Neuronal stem cell (in vitro differentiated cells): ENCODE data around the gene ZSWIM6.

Experiments used
- DNase-seq: peaks from one replicate; pipeline ENCODE4 v3.0.0-alpha.2; 2013; ENCODE audit warnings: low spot score
- H2AFZ ChIP-seq: one replicate; pipeline ENCODE4 v1.6.1; 2013; ENCODE audit warnings: mild to moderate bottlenecking, low read length, inconsistent platforms
- H2AK5ac ChIP-seq: 2 replicates; pipeline ENCODE4 v1.6.1; 2013; ENCODE audit warnings: low read depth, mild to moderate bottlenecking, inconsistent platforms, low read length, moderate library complexity, mixed read lengths
- H2BK120ac ChIP-seq: 2 replicates; pipeline ENCODE4 v1.6.1; 2013; ENCODE audit warnings: low read depth, mild to moderate bottlenecking, inconsistent platforms, low read length, moderate library complexity, mixed read lengths
- H2BK12ac ChIP-seq: one replicate; pipeline ENCODE4 v1.6.1; 2013; ENCODE audit warnings: low read length, inconsistent platforms
- H2BK15ac ChIP-seq: 2 replicates; pipeline ENCODE4 v1.6.1; 2013; ENCODE audit warnings: mild to moderate bottlenecking, low read length, inconsistent platforms, mixed read lengths
- H2BK5ac ChIP-seq: one replicate; pipeline ENCODE4 v1.6.1; 2013; ENCODE audit warnings: inconsistent platforms, mild to moderate bottlenecking, low read length, moderate library complexity
- H3K14ac ChIP-seq: one replicate; pipeline ENCODE4 v1.6.1; 2013; ENCODE audit warnings: low read length, inconsistent platforms
- H3K18ac ChIP-seq: 2 replicates; pipeline ENCODE4 v1.6.1; 2013; ENCODE audit warnings: low read length, inconsistent platforms
- H3K23ac ChIP-seq: 2 replicates; pipeline ENCODE4 v1.6.1; 2013; ENCODE audit warnings: low read depth, mild to moderate bottlenecking, mixed read lengths, low read length, inconsistent platforms; ENCODE audit not compliant: poor library complexity
- H3K27ac ChIP-seq: replicated peaks from 3 replicates; pipeline ENCODE4 v1.5.1; 2013; ENCODE audit warnings: low read length, inconsistent platforms
- H3K27me3 ChIP-seq, 3 experiments: 2 replicates each; pipeline ENCODE4 v1.6.1; 2013; ENCODE audit warnings: low read length in 3 of 3, mild to moderate bottlenecking in 2 of 3, inconsistent platforms in 1 of 3, low read depth in 1 of 3, mixed read lengths in 1 of 3, moderate library complexity in 1 of 3; ENCODE audit not compliant: control insufficient read depth in 3 of 3, insufficient read depth in 3 of 3
- H3K36me3 ChIP-seq, 2 donors: replicated peaks in 1 of 2; 2 replicates each; pipeline ENCODE4 v1.6.1; 2013; ENCODE audit warnings: low read length in 2 of 2; ENCODE audit not compliant: control insufficient read depth in 2 of 2, insufficient read depth in 2 of 2
- H3K4ac ChIP-seq: 2 replicates; pipeline ENCODE4 v1.6.1; 2013; ENCODE audit warnings: inconsistent platforms, mild to moderate bottlenecking, low read length, moderate library complexity
- H3K4me1 ChIP-seq, 2 donors: 1 replicate in 1 of 2; 2 replicates in 1 of 2; pipeline ENCODE4 v1.6.1; 2013; ENCODE audit warnings: low read length in 2 of 2, low read depth in 1 of 2; ENCODE audit not compliant: control insufficient read depth in 2 of 2, insufficient read depth in 1 of 2
- H3K4me2 ChIP-seq: one replicate; pipeline ENCODE4 v1.6.1; 2013; ENCODE audit warnings: mild to moderate bottlenecking, low read length, inconsistent platforms; ENCODE audit not compliant: insufficient read depth, poor library complexity, severe bottlenecking
- H3K4me3 ChIP-seq, 2 donors: 2 replicates each; pipeline ENCODE4 v1.5.1; 2013; ENCODE audit warnings: low read length in 2 of 2, mild to moderate bottlenecking in 2 of 2, inconsistent platforms in 1 of 2, moderate library complexity in 1 of 2
- H3K79me1 ChIP-seq: one replicate; pipeline ENCODE4 v1.6.1; 2013; ENCODE audit warnings: low read depth, mild to moderate bottlenecking, inconsistent platforms, low read length, moderate library complexity
- H3K9ac ChIP-seq: one replicate; pipeline ENCODE4 v1.6.1; 2013; ENCODE audit warnings: mild to moderate bottlenecking, low read depth, low read length, inconsistent platforms; ENCODE audit not compliant: poor library complexity
- H3K9me3 ChIP-seq, 2 donors: replicated peaks in 1 of 2; 2 replicates each; pipeline versions ENCODE3 to v1.6.1; 2013; ENCODE audit warnings: low read length in 2 of 2, mild to moderate bottlenecking in 2 of 2, inconsistent platforms in 1 of 2, low read depth in 1 of 2, mixed read lengths in 1 of 2, moderate library complexity in 1 of 2; ENCODE audit not compliant: control insufficient read depth in 2 of 2, insufficient read depth in 1 of 2
- H4K8ac ChIP-seq: one replicate; pipeline ENCODE4 v1.6.1; 2013; ENCODE audit warnings: low read depth, mild to moderate bottlenecking, inconsistent platforms, low read length, moderate library complexity
- H4K91ac ChIP-seq: one replicate; pipeline ENCODE4 v1.6.1; 2013; ENCODE audit warnings: low read length, low read depth, mild to moderate bottlenecking, inconsistent platforms; ENCODE audit not compliant: poor library complexity
- WGBS, 2 donors: extraction: QIAGEN DNeasy Blood & Tissue Kit; methylation state at CpG; one replicate each; pipeline ENCODE4 v1.1.7; 2013; ENCODE audit warnings: missing lambda C conversion rate in 2 of 2, mixed read lengths in 1 of 2; ENCODE audit not compliant: insufficient read length in 2 of 2, insufficient replicate concordance in 1 of 2; ENCODE audit errors: extremely low coverage in 2 of 2; 5-methylcytosine and 5-hydroxymethylcytosine counted together

ZSWIM6 gene

DNA sequence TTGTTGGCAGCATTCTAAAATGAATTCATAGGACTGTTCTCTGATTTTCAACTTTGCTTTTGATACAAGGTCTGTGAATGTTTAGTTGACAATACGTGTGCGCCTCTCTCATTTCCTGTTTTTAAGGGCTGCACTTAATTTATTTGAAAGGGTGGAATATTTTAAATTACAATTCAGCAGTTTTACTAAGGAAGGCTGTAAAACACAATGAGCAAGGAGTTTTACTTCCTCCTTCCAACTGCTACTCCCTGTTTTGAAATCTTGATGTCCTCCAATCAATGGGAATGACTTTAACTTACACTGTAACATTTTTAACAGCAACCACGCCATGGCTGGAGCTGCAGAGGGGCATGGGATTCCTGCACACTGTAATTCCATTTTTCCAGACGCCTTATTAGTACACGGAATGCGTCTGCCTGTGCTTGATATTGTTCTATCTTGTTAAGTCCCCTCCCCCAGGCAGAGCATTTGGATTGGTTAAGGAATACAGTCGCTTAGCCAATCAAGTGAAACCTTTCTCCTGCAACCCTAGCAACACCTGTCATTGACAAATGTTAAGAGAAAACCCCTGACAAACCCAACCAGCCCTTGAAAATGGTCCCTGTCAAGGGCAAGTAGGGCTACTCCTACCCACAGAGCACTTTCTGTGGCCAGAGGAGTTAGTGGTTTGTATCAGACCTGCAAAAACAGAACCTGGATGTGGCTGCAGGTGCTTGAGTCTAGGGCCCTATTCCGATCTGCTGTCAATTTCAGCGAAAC is 12.5 kb upstream of the ZSWIM6 start:
- Histone ChIP-seq H2BK15ac (no peak overlapping the region), H4K91ac (no peak overlapping the region), H3K4me3 (no peak overlapping the region), H3K27me3 (no peaks in the 10 kb centered on the region), H3K14ac (no peak overlapping the region), H3K9me3 (no peaks in the 10 kb centered on the region), H2BK120ac (no peak overlapping the region), H3K4me2 (no peak overlapping the region), H3K36me3 (no peaks in the 10 kb centered on the region), H2BK5ac (no peak overlapping the region), H2AK5ac (no peak overlapping the region), H3K4ac (no peak overlapping the region), H4K8ac (no peak overlapping the region), H2AFZ (peak overlapping the region; percentile 58), H3K9ac (no peak overlapping the region), H2BK12ac (no peak overlapping the region), H3K27ac (no peak overlapping the region), H3K18ac (peak overlapping the region; percentile 79), H3K23ac (no peak overlapping the region), H3K79me1 (no peaks in the 10 kb centered on the region), H3K4me1 (peaks cover 2 to 7% of the 10 kb centered on the region in 2 donors)
- DNase-seq = peak; percentile 48
- WGBS, 2 donors = no CpG with 5 or more reads among the region's 9 CpGs

GRCh38 chr5:61320860-61321259 is 11.2 kb upstream of the ZSWIM6 start:
- Histone ChIP-seq H2AFZ (no peak overlapping the region), H3K79me1 (no peaks in the 10 kb centered on the region), H3K4ac (no peak overlapping the region), H2BK120ac (no peak overlapping the region), H3K36me3 (no peaks in the 10 kb centered on the region), H3K4me3 (no peak overlapping the region), H2BK15ac (no peak overlapping the region), H3K9ac (no peak overlapping the region), H2BK5ac (no peak overlapping the region), H3K4me1 (peaks cover 2 to 7% of the 10 kb centered on the region in 2 donors), H4K91ac (no peak overlapping the region), H3K9me3 (no peaks in the 10 kb centered on the region), H2BK12ac (no peak overlapping the region), H3K27me3 (no peaks in the 10 kb centered on the region), H2AK5ac (no peak overlapping the region), H3K18ac (no peak overlapping the region), H3K23ac (no peak overlapping the region), H3K27ac (no peak overlapping the region), H3K14ac (no peak overlapping the region), H3K4me2 (no peak overlapping the region), H4K8ac (no peak overlapping the region)
- no peak for DNase-seq
- WGBS, 2 donors = no CpG with 5 or more reads among the region's 3 CpGs

- Histone ChIP-seq H3K27ac (no peak overlapping the region), H3K36me3 (no peaks in the 10 kb centered on the region), H2AFZ (no peak overlapping the region), H2BK120ac (no peak overlapping the region), H2AK5ac (no peak overlapping the region), H3K4ac (no peak overlapping the region), H3K4me3 (no peak overlapping the region), H4K91ac (no peak overlapping the region), H2BK15ac (no peak overlapping the region), H3K18ac (no peak overlapping the region), H4K8ac (no peak overlapping the region), H2BK12ac (no peak overlapping the region), H3K9ac (no peak overlapping the region), H2BK5ac (no peak overlapping the region), H3K79me1 (no peaks in the 10 kb centered on the region), H3K23ac (no peak overlapping the region), H3K4me2 (no peak overlapping the region), H3K27me3 (no peaks in the 10 kb centered on the region), H3K4me1 (peaks cover 2 to 7% of the 10 kb centered on the region in 2 donors), H3K9me3 (no peaks in the 10 kb centered on the region), H3K14ac (no peak overlapping the region)
- WGBS, 2 donors = no CpG with 5 or more reads among the region's 2 CpGs
- DNase-seq = no peak
Measured at GRCh38 chr5:61321669-61322068, 10.4 kb upstream of the ZSWIM6 start.

DNA sequence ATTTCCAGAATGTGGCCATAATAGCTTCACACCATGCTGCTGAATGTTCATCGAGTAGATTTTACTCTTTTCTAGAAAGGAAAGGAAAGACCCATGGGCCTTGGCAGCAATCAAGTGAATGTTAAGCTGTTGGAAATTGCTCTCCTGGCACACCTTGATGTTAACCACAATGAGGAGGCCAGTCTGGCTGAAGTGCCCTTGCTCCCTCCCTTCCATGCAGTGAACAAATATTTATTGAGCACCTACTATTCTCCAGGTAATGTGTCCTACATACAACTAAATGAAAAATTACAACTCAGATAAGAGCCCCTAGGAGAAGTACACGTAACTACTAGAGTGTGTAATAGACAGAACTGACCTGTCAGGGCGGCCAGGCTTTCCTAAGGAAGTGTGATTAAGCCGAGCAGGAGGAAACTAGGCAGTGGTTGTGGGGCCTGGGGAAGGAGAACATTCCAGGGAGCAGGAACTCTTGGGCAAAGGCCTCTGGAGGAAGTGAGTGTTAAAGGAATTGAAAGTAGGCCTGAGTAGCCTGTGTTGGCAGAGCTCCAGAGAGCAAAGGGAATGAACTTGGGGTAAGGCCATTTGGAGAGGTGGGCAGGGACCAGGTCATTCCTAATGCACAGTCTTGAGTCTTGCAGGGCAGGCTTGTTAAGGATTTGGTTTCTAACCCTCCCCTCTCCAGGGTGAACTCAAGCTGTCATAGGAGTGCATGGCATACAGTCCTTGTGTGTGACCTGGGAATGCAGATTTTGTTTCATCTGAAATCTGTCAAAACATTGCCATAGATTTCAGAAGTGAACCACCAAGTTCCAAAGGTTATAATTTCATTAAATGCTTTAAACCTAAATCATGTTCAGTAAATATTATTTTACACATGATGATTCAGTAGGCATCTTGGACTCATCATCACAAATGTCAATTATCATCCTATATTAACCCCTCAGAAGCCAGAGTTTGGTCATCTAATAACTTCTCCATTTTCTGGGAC is 9.0 kb upstream of the ZSWIM6 start:
- no peak overlapping the region for H3K9ac ChIP-seq
- no peak overlapping the region for H2BK120ac ChIP-seq
- no peak overlapping the region for H4K8ac ChIP-seq
- H2BK15ac ChIP-seq = no peak overlapping the region
- H3K4me3 ChIP-seq = no peak overlapping the region
- H2AFZ ChIP-seq = no peak overlapping the region
- no peak overlapping the region for H2BK12ac ChIP-seq
- no peak overlapping the region for H3K4me2 ChIP-seq
- no peak overlapping the region for H3K14ac ChIP-seq
- no peak overlapping the region for H2BK5ac ChIP-seq
- H3K36me3 ChIP-seq = no peaks in the 10 kb centered on the region
- no peak overlapping the region for H4K91ac ChIP-seq
- H3K4ac ChIP-seq = no peak overlapping the region
- H3K23ac ChIP-seq = no peak overlapping the region
- no peak overlapping the region for H3K27ac ChIP-seq
- no peaks in the 10 kb centered on the region for H3K27me3 ChIP-seq
- H3K9me3 ChIP-seq = no peaks in the 10 kb centered on the region
- no peaks in the 10 kb centered on the region for H3K79me1 ChIP-seq
- H3K4me1 ChIP-seq = peaks cover 2 to 7% of the 10 kb centered on the region in 2 donors
- DNase-seq = no peak
- H2AK5ac ChIP-seq = no peak overlapping the region
- no CpG with 5 or more reads among the region's 4 CpGs for WGBS, 2 donors
- H3K18ac ChIP-seq = no peak overlapping the region
